Stomach (tissue), 9 donors: ENCODE results near the gene ZNF280D. TPM values are rescaled to one million over a fixed set of nuclear protein-coding genes. Genes with fewer than 3 reads are reported as not detected.

Experiments used
- DNase-seq, 2 donors: peaks; one replicate each; pipeline versions ENCODE4 v3.0.0 to v3.0.0-alpha.2; 2013 to 2019
- H3K27ac ChIP-seq, 5 donors: fragments of 200-600 bp in 4 of 5; sonication (generic) in 4 of 5; one replicate each; pipeline ENCODE4 v1.5.1; 2013 to 2019; ENCODE audit warnings: mild to moderate bottlenecking in 1 of 5, moderate library complexity in 1 of 5
- H3K27me3 ChIP-seq, 3 donors: fragments of 200-600 bp; sonication (generic); one replicate each; pipeline ENCODE4 v1.5.1; 2017 to 2019; ENCODE audit warnings: mixed run types in 1 of 3
- H3K36me3 ChIP-seq, 4 donors: fragments of 200-600 bp; sonication (generic); 1 replicate in 3 of 4; 2 replicates in 1 of 4; pipeline ENCODE4 v1.5.1; 2016 to 2019
- H3K4me1 ChIP-seq, 4 donors: fragments of 200-600 bp; sonication (generic); one replicate each; pipeline ENCODE4 v1.5.1; 2016 to 2019
- H3K4me3 ChIP-seq, 4 donors: fragments of 200-600 bp; sonication (generic) in 3 of 4; one replicate each; pipeline ENCODE4 v1.5.1; 2016 to 2019; ENCODE audit warnings: mild to moderate bottlenecking in 1 of 4
- H3K9me3 ChIP-seq, 4 donors: fragments of 200-600 bp; sonication (generic); one replicate each; pipeline ENCODE4 v1.5.1; 2016 to 2019
- EP300 ChIP-seq: sonication (generic); formaldehyde crosslinking; IDR thresholded peaks from one replicate; pipeline ENCODE4 v1.6.1; 2017; ENCODE audit warnings: antibody characterized with exemption
- POLR2A ChIP-seq, 4 donors: fragments of 450-650 bp; IDR thresholded peaks; one replicate each; pipeline ENCODE4 v1.6.1; 2016; ENCODE audit warnings: antibody characterized with exemption in 4 of 4, control low read depth in 2 of 4, mild to moderate bottlenecking in 1 of 4, moderate library complexity in 1 of 4
- POLR2AphosphoS5 ChIP-seq, 3 donors: sonication (generic); formaldehyde crosslinking; IDR thresholded peaks; one replicate each; pipeline ENCODE4 v1.6.1; 2016; ENCODE audit warnings: antibody characterized with exemption in 3 of 3
- WGBS, 5 donors: extraction: QIAGEN DNeasy Blood & Tissue Kit in 3 of 5; methylation state at CpG; one replicate each; pipeline versions ENCODE4 v1.1.5 to v1.1.7; 2013 to 2018; 5-methylcytosine and 5-hydroxymethylcytosine counted together
- intact Hi-C: fragments of 100-400 bp; cut with DNase I; formaldehyde crosslinking; loops from one replicate; pipeline ENCODE4 v1.15.1; 2023; ENCODE audit warnings: low total_unique reads
- polyA plus RNA-seq, 3 donors: library from polyadenylated mRNA; stranded (reverse); fragments of 200-250 nt; gene quantifications; one replicate each; pipeline ENCODE4 v1.2.3, GENCODE V29; 2013
- total RNA-seq, 5 donors: library from RNA; depleted of rRNA; stranded (reverse); fragments of >200 nt; gene quantifications; one replicate each; pipeline versions ENCODE4 v1.1.0 to v1.2.3, GENCODE V29; 2014 to 2016
- TF ChIP-seq, protein P1 (sequence below), 7 experiments: fragments of 450-650 bp in 4 of 7; fragments of 200-600 bp in 3 of 7; sonication (generic) in 3 of 7; IDR thresholded peaks; one replicate each; pipeline ENCODE4 v1.5.1; 2016 to 2019; ENCODE audit warnings: antibody characterized with exemption in 7 of 7, control low read depth in 2 of 7, mild to moderate bottlenecking in 1 of 7
- donor health status: healthy with polysubstance abuse.
- donor health status: Bipolar disorder and iron deficiency.
- donor health status: healthy.

The ZNF280D gene
- total and polyA plus RNA-seq, 8 donors: 7.6 to 142 (median 33.3) TPM

DNA sequence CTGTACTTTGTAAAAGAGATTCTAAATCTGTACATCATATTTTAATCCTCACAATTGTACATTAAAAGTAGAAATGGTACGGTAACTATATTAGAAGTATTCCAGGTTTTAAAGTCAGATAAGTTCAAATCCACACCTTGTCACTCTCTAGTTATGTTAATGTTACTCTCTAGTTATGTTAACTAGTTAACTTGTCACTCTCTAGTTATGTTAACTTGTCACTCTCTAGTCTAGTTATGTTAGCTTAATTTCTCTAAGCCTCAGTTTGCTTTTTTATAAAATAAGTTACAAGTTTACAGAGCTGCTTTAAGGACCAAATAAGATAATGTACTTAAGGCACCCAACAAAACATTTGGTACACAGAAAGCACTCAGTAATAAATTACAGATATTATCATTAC is 42.6 kb downstream of the ZNF280D start:
- intact Hi-C loops: no loop called here
- TF ChIP-seq, protein P1, sequence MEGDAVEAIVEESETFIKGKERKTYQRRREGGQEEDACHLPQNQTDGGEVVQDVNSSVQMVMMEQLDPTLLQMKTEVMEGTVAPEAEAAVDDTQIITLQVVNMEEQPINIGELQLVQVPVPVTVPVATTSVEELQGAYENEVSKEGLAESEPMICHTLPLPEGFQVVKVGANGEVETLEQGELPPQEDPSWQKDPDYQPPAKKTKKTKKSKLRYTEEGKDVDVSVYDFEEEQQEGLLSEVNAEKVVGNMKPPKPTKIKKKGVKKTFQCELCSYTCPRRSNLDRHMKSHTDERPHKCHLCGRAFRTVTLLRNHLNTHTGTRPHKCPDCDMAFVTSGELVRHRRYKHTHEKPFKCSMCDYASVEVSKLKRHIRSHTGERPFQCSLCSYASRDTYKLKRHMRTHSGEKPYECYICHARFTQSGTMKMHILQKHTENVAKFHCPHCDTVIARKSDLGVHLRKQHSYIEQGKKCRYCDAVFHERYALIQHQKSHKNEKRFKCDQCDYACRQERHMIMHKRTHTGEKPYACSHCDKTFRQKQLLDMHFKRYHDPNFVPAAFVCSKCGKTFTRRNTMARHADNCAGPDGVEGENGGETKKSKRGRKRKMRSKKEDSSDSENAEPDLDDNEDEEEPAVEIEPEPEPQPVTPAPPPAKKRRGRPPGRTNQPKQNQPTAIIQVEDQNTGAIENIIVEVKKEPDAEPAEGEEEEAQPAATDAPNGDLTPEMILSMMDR (IDR thresholded peaks at IDR 0.05): no peak
- TF ChIP-seq POLR2AphosphoS5 (IDR thresholded peaks at IDR 0.05) (no peak), EP300 (no peak), POLR2A (IDR thresholded peaks at IDR 0.05) (no peak)
- 90 to 99% (median 96%) methylated on average over 1 of the region's 1 CpG for WGBS, 5 donors

GRCh38 chr15:56683908-56684307 is 49.4 kb downstream of the ZNF280D start:
- intact Hi-C loops: no loop called here
- TF ChIP-seq POLR2A (IDR thresholded peaks at IDR 0.05) (no peak), POLR2AphosphoS5 (IDR thresholded peaks at IDR 0.05) (no peak), EP300 (no peak)
- TF ChIP-seq, protein P1 (IDR thresholded peaks at IDR 0.05): no peak

More for the DNA sequence above, 42.6 kb downstream of the ZNF280D start:
- Histone ChIP-seq H3K36me3 (peaks cover 0 to 31% (median 14%) of the 10 kb centered on the region in 4 donors), H3K4me3 (no peak overlapping the region), H3K9me3 (no peaks in the 10 kb centered on the region), H3K4me1 (no peaks in the 10 kb centered on the region), H3K27ac (no peak overlapping the region), H3K27me3 (no peaks in the 10 kb centered on the region)
- no peak for DNase-seq

GRCh38 chr15:56681113-56681512 is 52.2 kb downstream of the ZNF280D start:
- Histone ChIP-seq H3K4me1 (peaks cover 0 to 24% (median 9%) of the 10 kb centered on the region in 4 donors), H3K27me3 (no peaks in the 10 kb centered on the region), H3K4me3 (no peak overlapping the region), H3K36me3 (peaks cover 6 to 34% (median 29%) of the 10 kb centered on the region in 4 donors), H3K9me3 (no peaks in the 10 kb centered on the region), H3K27ac (no peak overlapping the region)
- intact Hi-C loops: no loop called here
- TF ChIP-seq EP300 (no peak), POLR2A (IDR thresholded peaks at IDR 0.05) (no peak), POLR2AphosphoS5 (IDR thresholded peaks at IDR 0.05) (no peak)
- TF ChIP-seq, protein P1 (IDR thresholded peaks at IDR 0.05): no peak
- no peak for DNase-seq

More at GRCh38 chr15:56683908-56684307, 49.4 kb downstream of the ZNF280D start:
- Histone ChIP-seq H3K9me3 (no peaks in the 10 kb centered on the region), H3K27me3 (no peaks in the 10 kb centered on the region), H3K27ac (no peak overlapping the region), H3K4me1 (peaks cover 0 to 24% (median 9%) of the 10 kb centered on the region in 4 donors), H3K4me3 (no peak overlapping the region), H3K36me3 (peaks cover 0 to 27% (median 17%) of the 10 kb centered on the region in 4 donors)
- 82 to 88% (median 87%) methylated on average over 1 of the region's 1 CpG for WGBS, 5 donors
- peak in 1 of 2 donors; percentile 12 for DNase-seq

GRCh38 chr15:56679225-56679624 is 54.1 kb downstream of the ZNF280D start:
- intact Hi-C loops: no loop called here
- no peaks in the 10 kb centered on the region for H3K27me3 ChIP-seq
- no peak for DNase-seq
- peaks cover 6 to 50% (median 38%) of the 10 kb centered on the region in 4 donors for H3K36me3 ChIP-seq
- H3K4me3 ChIP-seq: no peak overlapping the region
- H3K9me3 ChIP-seq: no peaks in the 10 kb centered on the region
- H3K27ac ChIP-seq: no peak overlapping the region
- TF ChIP-seq, protein P1 (IDR thresholded peaks at IDR 0.05): no peak
- no peak for TF ChIP-seq EP300
- TF ChIP-seq POLR2AphosphoS5 (IDR thresholded peaks at IDR 0.05): no peak
- no peak for TF ChIP-seq POLR2A (IDR thresholded peaks at IDR 0.05)
- H3K4me1 ChIP-seq: peaks cover 0 to 12% (median 5%) of the 10 kb centered on the region in 4 donors
